ENCODE results near the gene MFSD8.

MFSD8 gene

GRCh38 chr4:127896069-127896468 lies 68.9 kb downstream of the MFSD8 start:
- TF ChIP-seq POLR2A (IDR thresholded peaks at IDR 0.05; ENCODE audit: extremely low read depth, insufficient read length) (no peak), MAX (IDR thresholded peaks at IDR 0.05; ENCODE audit: low read depth, low read length) (no peak), MYC (IDR thresholded peaks at IDR 0.05; ENCODE audit: low read depth, low read length) (no peak)
- TF ChIP-seq, protein P1, sequence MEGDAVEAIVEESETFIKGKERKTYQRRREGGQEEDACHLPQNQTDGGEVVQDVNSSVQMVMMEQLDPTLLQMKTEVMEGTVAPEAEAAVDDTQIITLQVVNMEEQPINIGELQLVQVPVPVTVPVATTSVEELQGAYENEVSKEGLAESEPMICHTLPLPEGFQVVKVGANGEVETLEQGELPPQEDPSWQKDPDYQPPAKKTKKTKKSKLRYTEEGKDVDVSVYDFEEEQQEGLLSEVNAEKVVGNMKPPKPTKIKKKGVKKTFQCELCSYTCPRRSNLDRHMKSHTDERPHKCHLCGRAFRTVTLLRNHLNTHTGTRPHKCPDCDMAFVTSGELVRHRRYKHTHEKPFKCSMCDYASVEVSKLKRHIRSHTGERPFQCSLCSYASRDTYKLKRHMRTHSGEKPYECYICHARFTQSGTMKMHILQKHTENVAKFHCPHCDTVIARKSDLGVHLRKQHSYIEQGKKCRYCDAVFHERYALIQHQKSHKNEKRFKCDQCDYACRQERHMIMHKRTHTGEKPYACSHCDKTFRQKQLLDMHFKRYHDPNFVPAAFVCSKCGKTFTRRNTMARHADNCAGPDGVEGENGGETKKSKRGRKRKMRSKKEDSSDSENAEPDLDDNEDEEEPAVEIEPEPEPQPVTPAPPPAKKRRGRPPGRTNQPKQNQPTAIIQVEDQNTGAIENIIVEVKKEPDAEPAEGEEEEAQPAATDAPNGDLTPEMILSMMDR (IDR thresholded peaks at IDR 0.05; ENCODE audit: low read depth, low read length): no peak
- no peak for DNase-seq (ENCODE audit: low read depth)
- H3K4me3 ChIP-seq (ENCODE audit: low read depth, low read length): no peak overlapping the region

- H3K4me3 ChIP-seq (ENCODE audit: low read depth, low read length): no peak overlapping the region
- TF ChIP-seq, protein P1 (IDR thresholded peaks at IDR 0.05; ENCODE audit: low read depth, low read length): no peak
- TF ChIP-seq MAX (IDR thresholded peaks at IDR 0.05; ENCODE audit: low read depth, low read length) (no peak), POLR2A (IDR thresholded peaks at IDR 0.05; ENCODE audit: extremely low read depth, insufficient read length) (no peak), MYC (IDR thresholded peaks at IDR 0.05; ENCODE audit: low read depth, low read length) (no peak)
- no peak for DNase-seq (ENCODE audit: low read depth)
These were observed 75.1 kb downstream of the MFSD8 start for GRCh38 chr4:127889903-127890302.

DNA sequence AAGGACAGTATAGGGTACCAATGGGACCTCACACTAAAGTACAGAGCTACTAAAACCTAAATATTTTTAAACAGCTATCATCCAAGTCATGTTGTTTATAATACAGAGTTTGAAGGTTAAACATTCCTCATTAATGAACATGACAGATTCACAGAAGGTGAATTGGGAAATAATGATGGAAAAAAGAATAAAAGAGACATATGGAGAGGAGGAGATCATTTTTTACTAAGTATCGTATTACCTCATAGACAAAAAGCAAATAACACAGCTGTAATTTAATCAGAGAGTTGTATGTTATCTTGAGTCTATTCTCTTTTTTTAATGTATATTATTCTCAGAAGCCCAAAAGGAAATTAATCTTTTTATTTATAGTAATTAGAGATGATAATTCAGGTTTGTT lies 76.4 kb downstream of the MFSD8 start:
- DNase-seq (ENCODE audit: low read depth): no peak
- no peak for TF ChIP-seq MYC (IDR thresholded peaks at IDR 0.05; ENCODE audit: low read depth, low read length)
- TF ChIP-seq, protein P1 (IDR thresholded peaks at IDR 0.05; ENCODE audit: low read depth, low read length): no peak
- no peak overlapping the region for H3K4me3 ChIP-seq (ENCODE audit: low read depth, low read length)

DNA sequence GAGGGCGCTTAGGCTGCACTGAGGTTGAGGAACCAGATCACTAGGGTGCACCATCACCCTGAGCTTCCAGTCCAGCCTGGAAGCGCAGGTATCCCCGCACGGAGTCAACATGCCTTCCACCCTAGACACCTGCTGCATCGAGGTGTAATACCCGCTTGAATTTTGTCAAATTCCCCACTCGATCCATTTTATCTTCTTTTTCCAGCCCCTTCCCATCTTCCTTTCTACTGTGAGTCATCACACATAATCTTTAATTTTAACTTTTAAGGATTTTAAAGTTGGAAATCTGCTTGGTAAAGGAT lies 83.5 kb downstream of the MFSD8 start:
- no peak for TF ChIP-seq MAX (IDR thresholded peaks at IDR 0.05; ENCODE audit: low read depth, low read length)
- no peak for TF ChIP-seq MYC (IDR thresholded peaks at IDR 0.05; ENCODE audit: low read depth, low read length)
- TF ChIP-seq, protein P1 (IDR thresholded peaks at IDR 0.05; ENCODE audit: low read depth, low read length): no peak
- no peak for TF ChIP-seq POLR2A (IDR thresholded peaks at IDR 0.05; ENCODE audit: extremely low read depth, insufficient read length)
- no peak for DNase-seq (ENCODE audit: low read depth)
- peak overlapping the region; percentile 89 for H3K4me3 ChIP-seq (ENCODE audit: low read depth, low read length)

GRCh38 chr4:127880763-127881562 lies 84.0 kb downstream of the MFSD8 start, which contains the start of gene PLK4:
PLK4 (plus strand) TSS chr4:127880893; CDS start chr4:127881135, 242 bp downstream.
- H3K4me3 ChIP-seq (ENCODE audit: low read depth, low read length): peak within 1 kb of the TSS; percentile 89
- TF ChIP-seq, protein P1 (IDR thresholded peaks at IDR 0.05; ENCODE audit: low read depth, low read length): no peak
- TF ChIP-seq POLR2A (IDR thresholded peaks at IDR 0.05; ENCODE audit: extremely low read depth, insufficient read length): peak; percentile 72
- no peak for TF ChIP-seq MYC (IDR thresholded peaks at IDR 0.05; ENCODE audit: low read depth, low read length)
- TF ChIP-seq MAX (IDR thresholded peaks at IDR 0.05; ENCODE audit: low read depth, low read length): 0 out of 2 replicates have a peak, but pooled peaks have one; percentile 5
- peak; percentile 96 for DNase-seq (ENCODE audit: low read depth)
